NCI-H226 (cell line): ENCODE results near the gene DOCK1.
A peak's percentile ranks its signal among the peaks of the same experiment; 100 is the strongest.

Source experiments
- DNase-seq: peaks from one replicate; pipeline ENCODE4 v3.0.0-alpha.2; 2015

DOCK1 gene

GRCh38 chr10:126955396-126955795 lies 50.2 kb downstream of the DOCK1 start:
- DNase-seq: no peak

- DNase-seq: no peak
These were observed 50.9 kb downstream of the DOCK1 start for GRCh38 chr10:126955934-126956711.

GRCh38 chr10:126956712-126957108 lies 51.5 kb downstream of the DOCK1 start:
- no peak for DNase-seq

- no peak for DNase-seq
These were observed 51.9 kb downstream of the DOCK1 start for GRCh38 chr10:126957111-126957510.

- DNase-seq: no peak
These were observed 54.2 kb downstream of the DOCK1 start for GRCh38 chr10:126959431-126959830.

GRCh38 chr10:126959906-126960685 lies 54.9 kb downstream of the DOCK1 start:
- DNase-seq: no peak

- no peak for DNase-seq
These were observed 58.1 kb downstream of the DOCK1 start for GRCh38 chr10:126963354-126963753.

GRCh38 chr10:126964190-126964589 lies 59.0 kb downstream of the DOCK1 start:
- no peak for DNase-seq

GRCh38 chr10:126966938-126967337 lies 61.7 kb downstream of the DOCK1 start:
- no peak for DNase-seq

- DNase-seq: no peak
These were observed 64.1 kb downstream of the DOCK1 start for GRCh38 chr10:126969310-126969709.

- DNase-seq: peak; percentile 58
These were observed 67.6 kb downstream of the DOCK1 start for GRCh38 chr10:126972635-126973414.

- no peak for DNase-seq
These were observed 70.0 kb downstream of the DOCK1 start for GRCh38 chr10:126975221-126975620.

- DNase-seq: no peak
These were observed 72.0 kb downstream of the DOCK1 start for GRCh38 chr10:126977216-126977615.

- DNase-seq: no peak
These were observed 74.1 kb downstream of the DOCK1 start for GRCh38 chr10:126979311-126979710.

- DNase-seq: no peak
These were observed 88.0 kb downstream of the DOCK1 start for GRCh38 chr10:126993208-126993607.

- no peak for DNase-seq
These were observed 92.8 kb downstream of the DOCK1 start for GRCh38 chr10:126997801-126998590.

GRCh38 chr10:127000598-127000997 lies 95.4 kb downstream of the DOCK1 start:
- DNase-seq: no peak

- no peak for DNase-seq
These were observed 97.9 kb downstream of the DOCK1 start for GRCh38 chr10:127003032-127003685.

- no peak for DNase-seq
These were observed 101.2 kb downstream of the DOCK1 start for GRCh38 chr10:127006453-127006852.

- no peak for DNase-seq
These were observed 104.1 kb downstream of the DOCK1 start for GRCh38 chr10:127009366-127009765.

GRCh38 chr10:127011174-127011573 lies 105.9 kb downstream of the DOCK1 start:
- DNase-seq: no peak
